BJ (cell line): ENCODE measurements around the gene SLC27A1. TPM values are rescaled to one million over a fixed set of nuclear protein-coding genes. Genes with fewer than 3 reads are reported as not detected.

ENCODE experiments used
- CTCF ChIA-PET: fragments of 350-600 bp; formaldehyde crosslinking; extraction: SDS; loops from one replicate; lab custom pipeline; 2021; ENCODE audit warnings: antibody characterized with exemption, inconsistent platforms; lab: Yijun Ruan, JAX
- POLR2A ChIA-PET: fragments of 300-600 bp; sonication (Branson Sonifier 250); formaldehyde crosslinking; extraction: SDS; loops from one replicate; lab custom pipeline; 2021; ENCODE audit warnings: antibody characterized with exemption; lab: Charles Lee
- DNase-seq: peaks from one replicate; pipeline ENCODE4 v3.0.0-alpha.2; 2011; ENCODE audit warnings: low read depth
- H3K27me3 ChIP-seq: 2 replicates; pipeline ENCODE4 v1.6.0; 2011; ENCODE audit warnings: low read length; ENCODE audit not compliant: control insufficient read depth, insufficient read depth
- H3K36me3 ChIP-seq: 2 replicates; pipeline ENCODE4 v1.5.1; 2011; ENCODE audit warnings: low read length; ENCODE audit not compliant: control insufficient read depth, insufficient read depth
- H3K4me3 ChIP-seq: 2 replicates; pipeline ENCODE4 v1.5.1; 2011; ENCODE audit warnings: low read depth, mild to moderate bottlenecking, control low read depth, low read length
- CTCF ChIP-seq: IDR thresholded peaks from 2 replicates; pipeline ENCODE4 v1.5.1; 2011; ENCODE audit warnings: low read depth, mild to moderate bottlenecking, control low read depth, inconsistent platforms, low read length, moderate library complexity; ENCODE audit not compliant: insufficient read depth
- polyA plus RNA-seq: library from polyadenylated mRNA; depleted of rRNA; stranded (reverse); fragments of >200 nt; gene quantifications from 2 replicates; pipeline ENCODE4 v1.2.3, GENCODE V29; 2011

The SLC27A1 gene
- polyA plus RNA-seq, 1 experiment: 18.8 TPM

GRCh38 chr19:17456127-17456526, 14.2 kb upstream of the SLC27A1 start:
- CTCF ChIA-PET: no interaction called here

GRCh38 chr19:17457616-17458015, 12.7 kb upstream of the SLC27A1 start:
- CTCF ChIA-PET: interaction anchor here (1.0 to 1.3 kb wide), 3 partner anchors 8 to 317 kb away, joined by 3 read pairs; no protein-coding TSS in a partner anchor
- no peak for DNase-seq
- peaks cover 9% of the 10 kb centered on the region for H3K27me3 ChIP-seq
- no peaks in the 10 kb centered on the region for H3K36me3 ChIP-seq
- no peak overlapping the region for H3K4me3 ChIP-seq
- no peak for TF ChIP-seq CTCF
- POLR2A ChIA-PET: no interaction called here

More at GRCh38 chr19:17456127-17456526, 14.2 kb upstream of the SLC27A1 start:
- H3K36me3 ChIP-seq: no peaks in the 10 kb centered on the region
- TF ChIP-seq CTCF: no peak
- POLR2A ChIA-PET: interaction anchor here (0.6 kb wide), 1 partner anchor 15 kb away, joined by 4 read pairs; no protein-coding TSS in a partner anchor
- peaks cover 9% of the 10 kb centered on the region for H3K27me3 ChIP-seq
- DNase-seq: no peak
- H3K4me3 ChIP-seq: no peak overlapping the region

- Histone ChIP-seq H3K27me3 (peaks cover 9% of the 10 kb centered on the region), H3K4me3 (no peak overlapping the region), H3K36me3 (no peaks in the 10 kb centered on the region)
- no peak for TF ChIP-seq CTCF
- CTCF ChIA-PET: interaction anchor here (0.6 to 1.5 kb wide), 3 partner anchors 15 to 46 kb away, joined by 3 to 4 read pairs (median 4); no protein-coding TSS in a partner anchor
- DNase-seq: no peak
- POLR2A ChIA-PET: interaction anchor here (0.9 kb wide), 1 partner anchor 29 kb away, joined by 14 read pairs; no protein-coding TSS in a partner anchor
Observed at GRCh38 chr19:17458970-17459369, 11.4 kb upstream of the SLC27A1 start.

- DNase-seq: no peak
- no peak for TF ChIP-seq CTCF
- no peaks in the 10 kb centered on the region for H3K36me3 ChIP-seq
- peaks cover 3% of the 10 kb centered on the region for H3K27me3 ChIP-seq
- no peak within 1 kb of the TSS for H3K4me3 ChIP-seq
- POLR2A ChIA-PET: no interaction called here
- CTCF ChIA-PET: interaction anchor here (1.2 to 2.2 kb wide), 4 partner anchors 12 to 306 kb away, joined by 3 to 6 read pairs (median 4); no protein-coding TSS in a partner anchor
Observed at GRCh38 chr19:17460372-17461230, 9.7 kb upstream of the SLC27A1 start, which contains the start of gene NXNL1. Gene NXNL1, minus strand, starts transcription at chr19:17460926. Its CDS starts 57 bp downstream, at chr19:17460869.

GRCh38 chr19:17466487-17466850, 3.9 kb upstream of the SLC27A1 start:
- Histone ChIP-seq H3K4me3 (no peak overlapping the region), H3K27me3 (no peaks in the 10 kb centered on the region), H3K36me3 (no peaks in the 10 kb centered on the region)
- POLR2A ChIA-PET: interaction anchor here (0.6 kb wide), 1 partner anchor 132 kb away, joined by 5 read pairs; the partner anchor contains the start of gene ANO8
- DNase-seq: no peak
- CTCF ChIA-PET: interaction anchor here (0.6 to 3.8 kb wide), 16 partner anchors 9 to 463 kb away, joined by 3 to 23 read pairs (median 4); partner anchors contain the start of gene CCDC194
- TF ChIP-seq CTCF: no peak
